ENCODE measurements around the gene SORCS1. TPM values are rescaled to one million over a fixed set of nuclear protein-coding genes. Genes with fewer than 3 reads are reported as not detected.

SORCS1 gene
- polyA plus RNA-seq, 3 donors = 0.09 TPM; not detected in 2

GRCh38 chr10:106908225-106908624, 256.3 kb downstream of the SORCS1 start:
- intact Hi-C loops (cut with micrococcal nuclease) = no loop called here
- no peak for DNase-seq
- H3K36me3 Mint-ChIP-seq = no peaks in the 10 kb centered on the region

DNA sequence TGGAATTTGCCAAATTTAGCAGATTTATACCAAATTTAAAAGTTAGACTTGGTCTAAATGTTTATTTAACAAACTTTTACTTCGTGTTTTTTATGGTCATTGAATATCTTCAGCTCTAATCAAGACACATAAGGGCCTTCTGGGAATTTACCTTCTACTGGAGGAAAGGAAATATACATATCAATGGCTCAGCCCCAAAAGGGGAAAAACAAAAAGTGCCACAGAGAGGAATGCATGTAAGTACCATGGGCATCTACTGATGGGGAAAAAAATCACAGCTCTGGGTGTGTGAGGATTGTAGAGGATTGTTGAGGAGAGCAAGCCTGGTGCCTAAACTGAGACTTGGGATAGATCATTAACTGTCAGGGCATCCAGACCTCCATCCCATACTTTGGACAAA, 260.3 kb downstream of the SORCS1 start:
- DNase-seq = no peak
- no peak overlapping the region for H3K27ac Mint-ChIP-seq
- Histone ChIP-seq H3K4me2 (replicated peaks; ENCODE audit: extremely low read depth, low read length, poor library complexity, severe bottlenecking) (no peak overlapping the region), H3K9me3 (replicated peaks in 1 of 2; ENCODE audit: control insufficient read depth in 1 of 2, insufficient read depth in 1 of 2, low read length in 2 of 2) (no peaks in the 10 kb centered on the region), H4K20me1 (ENCODE audit: insufficient read depth, low read length) (no peaks in the 10 kb centered on the region), H2AFZ (ENCODE audit: insufficient read depth, low read depth, low read length, poor library complexity, severe bottlenecking) (no peak overlapping the region), H3K9ac (ENCODE audit: insufficient read depth, low read length, poor library complexity, severe bottlenecking) (no peak overlapping the region), H3K4me1 (ENCODE audit: control insufficient read depth in 1 of 2, insufficient read depth in 2 of 2, low read length in 2 of 2) (no peaks in the 10 kb centered on the region), H3K79me2 (ENCODE audit: insufficient read depth, low read length) (no peaks in the 10 kb centered on the region), H3K27me3 (ENCODE audit: control insufficient read depth in 2 of 2, insufficient read depth in 2 of 2, low read length in 2 of 2) (peaks cover 0 to 2% of the 10 kb centered on the region in 2 donors), H3K27ac (ENCODE audit: low read depth in 1 of 2, low read length in 2 of 2) (no peak overlapping the region), H3K4me3 (replicated peaks in 1 of 3; ENCODE audit: low read depth in 2 of 3, low read length in 3 of 3) (no peak overlapping the region), H3K36me3 (replicated peaks in 1 of 2; ENCODE audit: control insufficient read depth in 1 of 2, insufficient read depth in 2 of 2, low read length in 2 of 2) (no peaks in the 10 kb centered on the region)
- peaks cover 6% of the 10 kb centered on the region for H3K4me1 Mint-ChIP-seq
- H3K4me3 Mint-ChIP-seq = no peak overlapping the region
- H3K9me3 Mint-ChIP-seq = peaks cover 0 to 3% (median 2%) of the 10 kb centered on the region in 7 donors
- no peaks in the 10 kb centered on the region for H3K36me3 Mint-ChIP-seq
- TF ChIP-seq, protein P1, sequence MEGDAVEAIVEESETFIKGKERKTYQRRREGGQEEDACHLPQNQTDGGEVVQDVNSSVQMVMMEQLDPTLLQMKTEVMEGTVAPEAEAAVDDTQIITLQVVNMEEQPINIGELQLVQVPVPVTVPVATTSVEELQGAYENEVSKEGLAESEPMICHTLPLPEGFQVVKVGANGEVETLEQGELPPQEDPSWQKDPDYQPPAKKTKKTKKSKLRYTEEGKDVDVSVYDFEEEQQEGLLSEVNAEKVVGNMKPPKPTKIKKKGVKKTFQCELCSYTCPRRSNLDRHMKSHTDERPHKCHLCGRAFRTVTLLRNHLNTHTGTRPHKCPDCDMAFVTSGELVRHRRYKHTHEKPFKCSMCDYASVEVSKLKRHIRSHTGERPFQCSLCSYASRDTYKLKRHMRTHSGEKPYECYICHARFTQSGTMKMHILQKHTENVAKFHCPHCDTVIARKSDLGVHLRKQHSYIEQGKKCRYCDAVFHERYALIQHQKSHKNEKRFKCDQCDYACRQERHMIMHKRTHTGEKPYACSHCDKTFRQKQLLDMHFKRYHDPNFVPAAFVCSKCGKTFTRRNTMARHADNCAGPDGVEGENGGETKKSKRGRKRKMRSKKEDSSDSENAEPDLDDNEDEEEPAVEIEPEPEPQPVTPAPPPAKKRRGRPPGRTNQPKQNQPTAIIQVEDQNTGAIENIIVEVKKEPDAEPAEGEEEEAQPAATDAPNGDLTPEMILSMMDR (IDR thresholded peaks at IDR 0.05) = no peak
- H3K27me3 Mint-ChIP-seq (ENCODE audit: low read depth in 3 of 3) = peaks cover 1 to 5% (median 2%) of the 10 kb centered on the region in 3 donors
- WGBS (ENCODE audit: insufficient coverage) = no CpG with 5 or more reads among the region's 1 CpG
- intact Hi-C loops (cut with micrococcal nuclease) = no loop called here

More at GRCh38 chr10:106908225-106908624, 256.3 kb downstream of the SORCS1 start:
- H4K20me1 ChIP-seq (ENCODE audit: insufficient read depth, low read length) = no peaks in the 10 kb centered on the region
- H3K27me3 Mint-ChIP-seq (ENCODE audit: low read depth in 3 of 3) = peaks cover 2 to 10% (median 8%) of the 10 kb centered on the region in 3 donors
- no peaks in the 10 kb centered on the region for H3K79me2 ChIP-seq (ENCODE audit: insufficient read depth, low read length)
- no peaks in the 10 kb centered on the region for H3K27me3 ChIP-seq (ENCODE audit: control insufficient read depth in 2 of 2, insufficient read depth in 2 of 2, low read length in 2 of 2)
- no peak overlapping the region for H2AFZ ChIP-seq (ENCODE audit: insufficient read depth, low read depth, low read length, poor library complexity, severe bottlenecking)
- H3K9ac ChIP-seq (ENCODE audit: insufficient read depth, low read length, poor library complexity, severe bottlenecking) = no peak overlapping the region
- TF ChIP-seq, protein P1 (IDR thresholded peaks at IDR 0.05) = no peak
- peaks cover 0 to 3% (median 2%) of the 10 kb centered on the region in 7 donors for H3K9me3 Mint-ChIP-seq
- H3K9me3 ChIP-seq (replicated peaks in 1 of 2; ENCODE audit: control insufficient read depth in 1 of 2, insufficient read depth in 1 of 2, low read length in 2 of 2) = no peaks in the 10 kb centered on the region
- no peaks in the 10 kb centered on the region for H3K36me3 ChIP-seq (replicated peaks in 1 of 2; ENCODE audit: control insufficient read depth in 1 of 2, insufficient read depth in 2 of 2, low read length in 2 of 2)
- no peak overlapping the region for H3K4me3 Mint-ChIP-seq
- peaks cover 2% of the 10 kb centered on the region for H3K4me1 Mint-ChIP-seq
- no peaks in the 10 kb centered on the region for H3K4me1 ChIP-seq (ENCODE audit: control insufficient read depth in 1 of 2, insufficient read depth in 2 of 2, low read length in 2 of 2)
- WGBS (ENCODE audit: insufficient coverage) = 100% methylated on average over 4 of the region's 6 CpGs
- H3K4me2 ChIP-seq (replicated peaks; ENCODE audit: extremely low read depth, low read length, poor library complexity, severe bottlenecking) = no peak overlapping the region
- H3K27ac ChIP-seq (ENCODE audit: low read depth in 1 of 2, low read length in 2 of 2) = no peak overlapping the region
- no peak overlapping the region for H3K4me3 ChIP-seq (replicated peaks in 1 of 3; ENCODE audit: low read depth in 2 of 3, low read length in 3 of 3)
- no peak overlapping the region for H3K27ac Mint-ChIP-seq

All from CD14-positive monocyte (primary cell).